Subcutaneous preadipocyte (primary cell): Measurements from ENCODE around the gene POLD2. TPM values are rescaled to one million over a fixed set of nuclear protein-coding genes. Genes with fewer than 3 reads are reported as not detected.

Experiments used
- small RNA-seq: library from RNA; depleted of rRNA; stranded (forward); fragments of <200 nt; gene quantifications from one replicate; pipeline ENCODE3, GENCODE V24; 2012
- total RNA-seq: library from RNA; depleted of rRNA; stranded (reverse); fragments of >200 nt; gene quantifications from 2 replicates; pipeline ENCODE4 v1.2.3, GENCODE V29; 2012

The POLD2 gene
- total RNA-seq: 195 and 222 TPM in 2 replicates

DNA sequence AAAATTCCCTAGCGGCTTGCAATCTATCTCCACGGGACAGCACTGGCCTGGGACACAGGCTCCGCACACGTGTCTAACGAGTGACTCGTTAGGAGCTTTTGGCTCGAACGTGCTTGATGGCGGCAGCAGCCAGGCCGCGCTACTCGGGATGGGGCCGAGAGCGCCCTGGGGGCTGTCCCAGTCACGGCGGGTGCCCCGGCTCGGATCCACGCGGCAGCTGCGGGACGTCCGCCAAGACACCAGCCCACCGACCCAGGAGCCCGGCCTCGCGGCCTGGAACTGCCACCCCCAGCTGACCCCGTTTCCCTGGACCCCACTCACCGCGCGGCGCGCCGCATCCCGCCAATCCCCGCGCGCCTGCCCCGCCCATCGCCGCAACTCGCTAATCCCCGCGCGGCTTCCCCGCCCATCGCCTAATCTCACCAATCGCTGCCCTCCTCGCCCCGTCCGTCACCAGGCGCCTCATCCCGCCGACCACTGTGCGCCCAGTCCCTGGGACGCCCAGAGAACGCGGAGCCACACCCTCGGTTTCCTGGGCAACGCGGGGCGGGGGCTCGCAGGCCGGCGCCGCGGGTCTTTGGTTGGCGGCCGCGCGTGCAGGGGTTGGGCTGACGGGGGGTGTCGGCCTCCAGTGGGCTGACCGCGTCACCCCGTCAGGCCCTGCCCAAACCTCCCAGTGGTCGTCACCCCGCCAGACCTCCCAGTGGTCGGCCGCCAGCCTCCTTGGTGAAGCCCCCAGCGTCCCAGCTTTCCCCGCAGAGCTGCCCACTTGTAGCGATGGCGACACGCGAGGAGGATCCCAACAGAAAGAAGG is at the start of gene POLD2:
Gene POLD2, minus strand, starts transcription at position 359 of the 814 bp plus-strand sequence. CDS start 1,495 bp downstream, outside the sequence.

GRCh38 chr7:44141221-44141850 is 18.0 kb upstream of the POLD2 start, which contains the start of gene MYL7:
MYL7 (minus strand) TSS chr7:44141332; CDS start chr7:44141305, 27 bp downstream.

GRCh38 chr7:44103923-44104859 is 19.2 kb downstream of the POLD2 start, which contains the start of gene AEBP1:
AEBP1 (plus strand) TSS chr7:44104345; CDS start chr7:44104666, 321 bp downstream.

DNA sequence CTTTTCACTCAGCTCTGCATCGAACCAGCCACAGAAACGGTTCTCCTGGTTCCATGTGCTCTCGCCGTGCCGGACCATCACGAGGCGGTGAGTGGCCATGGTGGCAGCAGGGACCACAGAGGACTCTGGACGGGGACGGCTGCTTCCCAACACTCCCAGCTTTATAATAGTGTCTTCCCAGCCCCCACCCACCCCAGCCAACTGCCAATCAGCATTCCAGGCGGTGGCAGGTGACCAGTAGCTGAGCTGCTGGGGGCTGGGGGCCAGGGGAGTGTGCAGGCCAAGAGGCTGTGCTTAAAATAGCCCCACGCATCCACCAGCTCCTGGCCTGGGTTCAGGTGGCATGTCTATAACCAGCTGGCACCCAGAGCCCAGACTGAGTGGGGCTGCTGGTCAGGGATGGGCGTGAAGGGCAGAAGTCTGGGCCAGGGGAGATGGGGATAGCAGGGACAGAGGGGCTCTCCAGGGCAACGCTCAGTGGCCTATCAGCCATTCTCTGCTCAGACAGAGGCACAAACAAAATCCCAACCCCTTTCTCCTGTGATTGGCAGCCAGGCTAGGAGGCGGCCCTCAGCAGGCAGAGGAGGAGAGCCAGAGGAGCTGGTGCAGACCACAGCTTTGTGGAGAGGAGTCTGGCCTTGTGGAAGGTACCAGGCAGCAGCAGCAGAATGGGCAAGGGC is 57.8 kb downstream of the POLD2 start, which contains the start of gene PGAM2:
Gene PGAM2, minus strand, starts transcription at position 137 of the 680 bp plus-strand sequence. Its CDS starts 38 bp downstream, at position 99.

Small RNA genes within 50 kb of the gene (small RNA-seq; reads per million reads assigned to genes)
- gene RNA5SP230: not detected

Other genes with a start within 250 kb of the POLD2 start
- 23.1 and 26.4 TPM in 2 replicates for gene URGCP, start 217.0 kb downstream of the POLD2 start, total RNA-seq
- gene UBE2D4, start 197.1 kb downstream of the POLD2 start, total RNA-seq: 9.4 and 9.6 TPM in 2 replicates
- gene SPDYE1, start 125.7 kb downstream of the POLD2 start, total RNA-seq: under 0.01 TPM in 1 of 2 replicates, not detected in the other
- 77.2 and 92.3 TPM in 2 replicates for gene DBNL, start 78.8 kb downstream of the POLD2 start, total RNA-seq
- 0.37 TPM in 1 of 2 replicates, not detected in the other for gene PGAM2, start 58.0 kb downstream of the POLD2 start, total RNA-seq
- gene POLM, start 41.0 kb downstream of the POLD2 start, total RNA-seq: 19.8 and 22.1 TPM in 2 replicates
- gene AEBP1, start 19.2 kb downstream of the POLD2 start, total RNA-seq: 66.3 and 81.6 TPM in 2 replicates
- 0.73 TPM in 1 of 2 replicates, not detected in the other for gene MYL7, start 17.8 kb upstream of the POLD2 start, total RNA-seq
- gene GCK, start 65.9 kb upstream of the POLD2 start, total RNA-seq: 0.73 and 1.6 TPM in 2 replicates
- 56.2 and 77.8 TPM in 2 replicates for gene YKT6, start 77.4 kb upstream of the POLD2 start, total RNA-seq
- gene CAMK2B, start 202.0 kb upstream of the POLD2 start, total RNA-seq: 0.73 and 0.98 TPM in 2 replicates